Neural cell (in vitro differentiated cells): ENCODE results near the gene MXI1.

Experiments used
- POLR2AphosphoS5 ChIP-seq: IDR thresholded peaks from 2 replicates; pipeline ENCODE4 v1.6.1; 2012
- TF ChIP-seq, protein P1 (sequence below): fragments of 450-650 bp; IDR thresholded peaks from 2 replicates; pipeline ENCODE4 v1.5.1; 2014; ENCODE audit warnings: antibody characterized with exemption, mild to moderate bottlenecking, moderate library complexity; ENCODE audit not compliant: poor library complexity, severe bottlenecking

GRCh38 chr10:110269374-110270318 is 62.2 kb downstream of the MXI1 start:
- no peak for TF ChIP-seq POLR2AphosphoS5
- TF ChIP-seq, protein P1, sequence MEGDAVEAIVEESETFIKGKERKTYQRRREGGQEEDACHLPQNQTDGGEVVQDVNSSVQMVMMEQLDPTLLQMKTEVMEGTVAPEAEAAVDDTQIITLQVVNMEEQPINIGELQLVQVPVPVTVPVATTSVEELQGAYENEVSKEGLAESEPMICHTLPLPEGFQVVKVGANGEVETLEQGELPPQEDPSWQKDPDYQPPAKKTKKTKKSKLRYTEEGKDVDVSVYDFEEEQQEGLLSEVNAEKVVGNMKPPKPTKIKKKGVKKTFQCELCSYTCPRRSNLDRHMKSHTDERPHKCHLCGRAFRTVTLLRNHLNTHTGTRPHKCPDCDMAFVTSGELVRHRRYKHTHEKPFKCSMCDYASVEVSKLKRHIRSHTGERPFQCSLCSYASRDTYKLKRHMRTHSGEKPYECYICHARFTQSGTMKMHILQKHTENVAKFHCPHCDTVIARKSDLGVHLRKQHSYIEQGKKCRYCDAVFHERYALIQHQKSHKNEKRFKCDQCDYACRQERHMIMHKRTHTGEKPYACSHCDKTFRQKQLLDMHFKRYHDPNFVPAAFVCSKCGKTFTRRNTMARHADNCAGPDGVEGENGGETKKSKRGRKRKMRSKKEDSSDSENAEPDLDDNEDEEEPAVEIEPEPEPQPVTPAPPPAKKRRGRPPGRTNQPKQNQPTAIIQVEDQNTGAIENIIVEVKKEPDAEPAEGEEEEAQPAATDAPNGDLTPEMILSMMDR: no peak
